GM21360 (cell line): ENCODE results near the gene IFI27.

Source experiments
- ATAC-seq: cut with Tn5 transposase; IDR thresholded peaks from one replicate; pipeline ENCODE4 v1.9.1; 2021; ENCODE audit warnings: mild to moderate bottlenecking, moderate library complexity; ENCODE audit not compliant: unreplicated experiment

The IFI27 gene

GRCh38 chr14:94124582-94125377 is 14.2 kb downstream of the IFI27 start:
- no peak for ATAC-seq

GRCh38 chr14:94125659-94126418 is 15.3 kb downstream of the IFI27 start:
- ATAC-seq, result no peak

- no peak for ATAC-seq
Measured at GRCh38 chr14:94126419-94126677, 15.8 kb downstream of the IFI27 start.

- ATAC-seq, result no peak
Measured at GRCh38 chr14:94126800-94127199, 16.3 kb downstream of the IFI27 start.

DNA sequence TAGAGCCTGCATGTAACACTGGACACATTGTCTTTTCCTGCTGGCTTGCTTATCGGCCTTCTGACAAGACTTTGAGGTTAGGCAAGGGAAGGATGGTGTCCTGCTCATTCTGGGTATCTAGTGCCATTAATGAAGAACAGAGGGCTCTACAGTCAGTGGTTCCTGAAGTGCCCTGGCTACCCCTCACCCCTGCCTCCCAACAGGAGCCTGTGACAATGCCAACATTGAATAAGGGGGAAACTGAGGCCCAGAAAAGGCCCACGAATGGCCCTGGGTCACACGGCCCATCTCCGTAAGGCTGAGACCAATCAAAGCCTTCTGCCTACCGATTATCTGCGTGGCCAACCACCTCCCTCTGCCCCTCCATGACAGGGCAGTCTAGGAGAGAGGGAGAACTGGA is 16.8 kb downstream of the IFI27 start:
- no peak for ATAC-seq

- no peak for ATAC-seq
Measured at GRCh38 chr14:94128216-94128839, 17.8 kb downstream of the IFI27 start.

- ATAC-seq, result peak; percentile 90
Measured at GRCh38 chr14:94129111-94129757, 18.7 kb downstream of the IFI27 start, which contains the start of gene IFI27L2. TSS of gene IFI27L2 (minus strand) at chr14:94129604. CDS start at chr14:94129564, 40 bp downstream.

DNA sequence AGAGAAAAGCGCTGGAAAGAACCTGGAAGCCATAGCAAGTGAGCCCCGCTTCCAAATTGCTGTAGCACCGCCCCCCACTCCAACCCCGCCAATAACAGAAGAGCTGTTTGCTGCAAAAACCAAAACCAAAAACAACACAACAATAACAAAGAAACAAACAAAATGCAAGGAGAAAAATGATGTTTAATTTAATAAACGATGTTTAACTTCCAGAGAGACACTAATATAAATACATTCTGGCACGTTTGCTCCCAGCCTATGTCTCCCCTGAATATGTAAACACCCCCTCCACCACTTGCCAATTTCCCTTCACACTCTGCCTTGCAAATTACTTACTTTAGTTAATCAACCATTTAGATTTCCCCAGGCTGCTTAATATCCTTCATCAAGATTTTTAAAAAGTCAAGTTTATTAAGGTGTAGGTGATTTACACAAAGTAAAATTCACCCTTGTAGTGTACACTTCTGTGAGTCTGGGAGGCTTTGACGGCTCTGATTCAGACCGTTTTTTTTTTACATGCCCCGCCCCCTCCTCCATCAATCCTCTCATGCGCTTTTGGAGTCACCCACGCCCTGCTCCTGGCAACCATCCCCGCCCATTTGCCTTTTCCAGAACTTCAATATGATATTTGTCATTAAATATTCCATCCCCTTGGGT is 19.4 kb downstream of the IFI27 start:
- ATAC-seq, result no peak

DNA sequence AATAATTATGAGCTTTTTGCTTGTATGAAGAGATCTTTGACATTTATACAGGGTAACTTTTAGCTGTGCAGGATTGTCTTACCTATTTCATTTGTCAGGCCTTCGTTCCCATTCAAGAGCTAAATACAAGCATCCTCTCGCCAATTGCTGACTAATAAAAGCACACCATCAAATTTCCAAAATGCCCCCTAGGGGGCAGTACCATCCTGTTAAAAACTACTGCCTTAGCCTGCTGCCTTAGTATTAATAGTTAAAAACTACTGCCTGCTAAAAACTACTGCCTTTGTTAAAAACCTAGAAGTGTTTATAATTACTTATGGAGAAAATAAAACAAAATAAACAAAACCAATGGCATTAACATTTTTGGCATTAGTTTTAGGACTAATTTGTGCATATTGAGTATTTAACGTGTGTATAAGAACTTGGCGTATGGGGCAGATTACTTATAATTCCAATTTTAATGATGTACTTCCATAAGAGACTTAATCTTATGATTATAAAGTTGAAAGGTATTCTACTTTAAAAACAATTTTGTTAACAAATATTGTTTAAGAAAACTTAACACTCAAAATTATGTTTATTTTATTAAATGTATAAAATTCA is 21.9 kb downstream of the IFI27 start:
- no peak for ATAC-seq

GRCh38 chr14:94135476-94135875 is 24.9 kb downstream of the IFI27 start:
- no peak for ATAC-seq

- peak; percentile 79 for ATAC-seq
Measured at GRCh38 chr14:94136575-94137331, 26.2 kb downstream of the IFI27 start.

- no peak for ATAC-seq
Measured at GRCh38 chr14:94138251-94138650, 27.7 kb downstream of the IFI27 start.

GRCh38 chr14:94139006-94139405 is 28.5 kb downstream of the IFI27 start:
- no peak for ATAC-seq

- ATAC-seq, result no peak
Measured at GRCh38 chr14:94139421-94139820, 28.9 kb downstream of the IFI27 start.

GRCh38 chr14:94142247-94142646 is 31.7 kb downstream of the IFI27 start:
- no peak for ATAC-seq

DNA sequence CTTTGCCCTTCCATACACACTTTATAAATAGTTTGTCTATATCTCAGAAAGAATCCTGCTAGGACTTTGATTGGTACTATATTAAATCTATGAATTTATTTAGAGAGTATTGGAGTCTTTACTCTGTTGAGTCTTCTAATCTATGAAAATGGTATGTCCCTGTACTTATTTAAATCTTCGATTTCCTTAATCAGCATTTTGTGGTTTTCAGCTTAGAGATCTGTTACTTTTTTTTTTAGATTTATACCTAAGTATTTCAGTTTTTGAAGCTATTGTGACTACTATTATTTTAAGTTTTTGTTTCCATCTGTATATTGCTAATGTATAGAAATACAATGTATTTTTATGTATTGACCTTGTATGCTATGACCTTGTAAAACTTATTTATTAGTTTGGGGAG is 32.3 kb downstream of the IFI27 start:
- ATAC-seq, result no peak

- no peak for ATAC-seq
Measured at GRCh38 chr14:94143239-94143638, 32.7 kb downstream of the IFI27 start.

- no peak for ATAC-seq
Measured at GRCh38 chr14:94143711-94144110, 33.2 kb downstream of the IFI27 start.

DNA sequence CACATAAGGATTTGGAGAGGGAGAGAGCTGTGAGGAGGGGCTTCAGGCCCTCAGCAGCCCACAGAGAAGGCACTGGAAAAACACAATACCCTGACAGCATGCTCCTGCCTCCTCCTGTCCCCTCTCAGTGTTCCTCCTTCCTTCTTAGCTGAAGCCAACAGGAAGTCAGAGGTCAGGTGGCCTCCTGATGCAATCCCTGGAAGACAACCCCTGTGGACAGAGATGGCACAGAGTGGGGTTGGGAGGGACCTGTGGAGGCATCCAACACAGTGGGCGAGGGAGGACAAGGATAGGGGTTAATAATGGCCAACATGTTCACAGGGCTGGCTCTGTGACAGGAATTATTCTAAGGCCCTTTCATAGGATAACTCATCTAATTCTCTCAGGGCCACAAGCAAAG is 34.2 kb downstream of the IFI27 start:
- ATAC-seq, result no peak
